Measurements from ENCODE around the gene NGB. TPM values are rescaled to one million over a fixed set of nuclear protein-coding genes. Genes with fewer than 3 reads are reported as not detected.
"Not testable (repeated sequence)": the region's sequence is repeated elsewhere in the genome, so short reads cannot be mapped to it uniquely, and the experiment has no call there.

NGB gene, protein sequence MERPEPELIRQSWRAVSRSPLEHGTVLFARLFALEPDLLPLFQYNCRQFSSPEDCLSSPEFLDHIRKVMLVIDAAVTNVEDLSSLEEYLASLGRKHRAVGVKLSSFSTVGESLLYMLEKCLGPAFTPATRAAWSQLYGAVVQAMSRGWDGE
- total RNA-seq, result not detected in 2 replicates

- DNase-seq (ENCODE audit: low read depth in 2 of 2), result no peak
Measured at GRCh38 chr14:77271113-77271710, at the start of gene NGB. TSS of gene NGB (minus strand) at chr14:77271206. CDS start at chr14:77270937, 269 bp downstream.

DNA sequence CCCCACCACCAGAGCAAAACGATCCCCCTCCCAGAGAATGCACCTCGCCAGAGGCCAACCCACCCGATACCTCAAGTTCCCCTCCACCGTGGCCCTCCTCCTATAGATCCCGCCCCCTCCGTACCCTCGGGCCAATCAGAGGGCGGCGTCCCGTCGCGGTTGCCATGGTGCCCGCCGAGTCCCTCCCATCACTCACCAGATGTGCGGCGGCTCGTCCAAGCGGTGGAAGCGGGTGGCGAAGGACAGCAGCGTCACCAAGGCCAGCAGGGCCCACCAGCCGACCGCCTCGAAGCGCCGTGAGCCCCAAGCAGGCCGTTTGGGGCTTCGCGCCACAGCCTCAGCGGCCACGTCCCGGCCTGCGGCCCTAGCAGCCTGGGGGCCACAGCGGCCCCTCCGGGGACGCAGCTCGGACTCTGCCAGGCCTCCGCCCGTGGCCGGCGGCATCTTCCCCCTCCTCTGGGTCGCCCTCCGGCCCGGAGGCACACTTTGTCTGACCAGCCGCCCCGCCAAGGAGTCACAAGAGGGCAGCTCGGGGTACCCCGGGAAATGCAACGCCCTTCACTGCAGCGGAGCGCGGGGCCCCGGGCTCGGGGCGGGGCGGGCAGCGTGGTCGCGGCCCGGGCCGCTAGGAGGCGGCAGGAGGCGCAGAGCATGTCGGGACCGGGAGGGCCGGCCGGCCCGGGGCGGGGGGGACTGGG, 49.4 kb upstream of the NGB start, which contains the start of gene POMT2:
POMT2 (minus strand) TSS at position 646 of the 698 bp plus-strand sequence; CDS start at position 444, 202 bp downstream.
- DNase-seq (ENCODE audit: low read depth in 2 of 2), result peak; percentile 91 to 93

DNA sequence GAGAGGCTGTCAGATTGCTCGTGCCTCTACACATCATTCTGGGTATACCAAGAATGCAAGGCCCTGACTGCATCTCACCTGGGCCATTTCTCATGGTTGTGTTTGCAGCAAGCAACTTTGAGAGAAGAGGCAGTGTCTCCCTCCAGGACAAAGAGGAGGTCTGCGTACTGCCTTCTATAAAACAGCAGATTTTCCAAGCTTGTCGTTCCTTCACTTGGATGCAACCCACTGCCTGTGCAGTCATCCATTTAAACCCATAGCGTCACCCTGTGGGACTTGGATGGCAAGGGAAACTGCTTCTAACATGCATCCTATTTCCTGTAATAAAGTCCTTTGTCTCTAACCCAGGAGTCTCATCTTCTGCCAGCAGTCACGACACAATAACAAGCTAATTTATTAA, 48.4 kb upstream of the NGB start:
- DNase-seq (ENCODE audit: low read depth in 2 of 2), result peak in 1 of 2 donors; percentile 23

GRCh38 chr14:77318756-77319155, 47.8 kb upstream of the NGB start:
- not testable (repeated sequence) for DNase-seq (ENCODE audit: low read depth in 2 of 2)

DNA sequence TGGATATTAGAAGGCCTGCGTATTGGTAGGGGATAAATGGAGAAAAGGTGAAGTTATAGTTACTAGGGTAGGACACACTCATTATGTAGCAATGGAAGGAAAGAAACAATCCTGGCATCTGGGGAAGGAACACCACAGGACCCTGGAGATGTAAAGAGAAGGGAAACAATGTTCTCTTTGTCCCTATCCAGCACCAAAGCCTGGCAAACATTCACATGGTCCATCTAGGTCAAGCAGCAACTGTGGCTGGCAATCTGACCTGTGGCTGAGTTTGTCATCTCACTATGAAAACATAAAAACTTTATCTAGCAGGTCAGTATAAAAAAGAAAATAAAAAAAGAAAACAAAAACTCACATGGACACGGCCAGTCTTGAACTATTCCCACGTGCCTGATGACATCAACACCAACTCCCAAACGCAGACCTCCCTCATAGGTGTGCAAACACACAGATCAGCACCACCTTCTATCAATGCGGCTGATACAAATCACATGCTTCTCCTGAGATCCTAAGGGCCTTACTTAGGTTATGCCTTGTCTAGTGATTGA, 47.1 kb upstream of the NGB start:
- DNase-seq (ENCODE audit: low read depth in 2 of 2), result no peak

GRCh38 chr14:77316872-77317301, 45.9 kb upstream of the NGB start:
- DNase-seq (ENCODE audit: low read depth in 2 of 2), result no peak

GRCh38 chr14:77316195-77316505, 45.1 kb upstream of the NGB start:
- no peak for DNase-seq (ENCODE audit: low read depth in 2 of 2)

GRCh38 chr14:77314539-77315457, 43.8 kb upstream of the NGB start:
- DNase-seq (ENCODE audit: low read depth in 2 of 2), result no peak

- peak in 1 of 2 donors; percentile 63 for DNase-seq (ENCODE audit: low read depth in 2 of 2)
Measured at GRCh38 chr14:77314043-77314442, 43.0 kb upstream of the NGB start.

DNA sequence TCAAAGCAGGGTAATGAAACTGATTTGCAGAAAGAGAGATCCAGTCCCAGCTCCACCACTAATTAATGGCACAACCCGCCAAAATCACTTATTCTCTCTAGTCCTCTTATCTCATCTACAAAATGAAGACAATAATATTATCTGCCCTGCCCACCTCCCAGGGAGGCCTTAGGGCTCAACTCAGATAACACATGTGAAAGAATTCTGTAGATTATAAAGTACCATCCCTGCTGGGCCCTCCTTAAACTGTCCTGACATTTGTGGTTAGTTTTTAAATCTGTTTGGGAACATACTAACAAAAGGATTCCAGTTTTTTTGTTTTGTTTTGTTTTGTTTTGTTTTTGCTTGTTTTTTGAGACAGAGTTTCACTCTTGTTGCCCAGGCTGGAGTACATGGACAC, 42.4 kb upstream of the NGB start:
- DNase-seq (ENCODE audit: low read depth in 2 of 2), result no peak

GRCh38 chr14:77311217-77311616, 40.2 kb upstream of the NGB start:
- DNase-seq (ENCODE audit: low read depth in 2 of 2), result no peak

DNA sequence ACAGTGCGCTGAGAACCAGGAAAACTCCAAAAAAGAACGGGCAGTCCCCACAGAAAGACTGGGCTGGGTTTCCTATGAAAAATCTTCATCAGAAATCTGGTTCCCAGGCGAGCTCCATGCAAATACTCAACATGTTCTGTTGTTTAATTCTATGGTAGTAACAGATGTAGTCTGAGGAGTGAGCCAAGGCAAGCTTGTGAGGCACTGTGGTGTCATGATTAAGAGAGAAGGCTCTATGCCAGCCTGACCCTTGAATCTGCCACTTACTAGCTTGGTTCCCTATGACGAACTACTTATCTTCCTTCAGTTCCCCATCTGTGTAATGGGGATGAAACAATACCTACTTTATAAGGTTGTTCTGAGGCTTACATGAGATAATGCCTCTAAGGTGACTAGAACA, 39.0 kb upstream of the NGB start:
- no peak for DNase-seq (ENCODE audit: low read depth in 2 of 2)

DNA sequence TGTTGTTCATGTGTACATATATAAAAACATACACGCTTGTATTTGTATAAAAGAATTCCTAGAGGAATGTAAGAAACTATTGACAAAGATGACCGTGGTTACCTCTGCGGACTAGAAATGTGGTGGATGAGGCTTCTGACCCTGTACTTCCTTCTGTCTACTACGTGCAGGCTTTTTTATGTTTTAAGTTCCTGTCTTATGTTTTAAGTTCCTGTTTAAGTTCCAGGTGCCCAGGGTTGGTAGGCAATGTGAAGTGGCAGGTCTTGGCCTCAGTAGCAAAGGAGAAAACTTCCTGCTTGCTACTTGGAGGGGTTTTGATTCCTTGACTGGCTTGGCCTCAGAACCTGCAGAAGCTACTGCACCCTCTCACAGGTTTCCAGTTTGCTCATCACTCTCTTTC, 38.1 kb upstream of the NGB start:
- peak in 1 of 2 donors; percentile 33 for DNase-seq (ENCODE audit: low read depth in 2 of 2)

- DNase-seq (ENCODE audit: low read depth in 2 of 2), result peak in 1 of 2 donors; percentile 55
Measured at GRCh38 chr14:77306851-77307496, 36.0 kb upstream of the NGB start.

DNA sequence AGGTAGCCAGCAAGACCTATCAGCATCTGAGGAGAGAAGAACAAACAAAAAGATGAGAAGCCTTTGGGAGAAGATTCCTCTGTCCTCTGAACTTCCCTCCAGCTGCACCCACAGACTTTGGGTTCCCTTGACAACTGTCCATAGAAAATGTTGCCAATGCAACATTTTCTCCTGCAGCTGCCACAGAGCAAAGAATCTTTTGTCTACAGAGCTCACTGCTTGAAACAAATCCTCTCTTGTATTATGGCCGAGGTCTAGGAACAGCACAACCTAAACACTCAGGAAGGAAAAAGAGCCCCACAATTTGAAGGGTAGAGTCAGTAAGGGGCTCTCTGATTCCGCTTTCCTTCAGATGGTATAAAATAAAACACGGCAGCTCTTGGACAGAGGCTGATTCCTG, 35.4 kb upstream of the NGB start:
- DNase-seq (ENCODE audit: low read depth in 2 of 2), result no peak

DNA sequence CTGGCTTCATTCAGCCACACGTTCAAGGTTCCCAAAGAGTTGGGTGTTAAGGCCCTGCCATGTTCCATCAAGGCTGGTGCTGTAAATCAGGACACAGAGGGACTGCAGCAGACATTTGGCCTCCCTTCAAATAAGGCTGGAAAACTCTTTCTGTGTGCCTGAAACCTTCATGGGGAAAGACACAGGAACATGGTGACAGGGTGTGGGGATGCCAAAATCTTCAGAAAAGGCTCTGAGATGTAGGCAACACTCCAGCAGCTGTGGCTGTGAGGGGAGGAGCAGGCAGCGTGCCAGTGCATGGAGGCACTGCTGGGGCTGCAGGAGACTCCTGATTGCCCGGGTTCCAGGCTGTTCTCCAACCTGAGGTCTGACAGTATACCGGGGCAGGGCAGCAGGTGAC, 34.7 kb upstream of the NGB start:
- no peak for DNase-seq (ENCODE audit: low read depth in 2 of 2)

DNA sequence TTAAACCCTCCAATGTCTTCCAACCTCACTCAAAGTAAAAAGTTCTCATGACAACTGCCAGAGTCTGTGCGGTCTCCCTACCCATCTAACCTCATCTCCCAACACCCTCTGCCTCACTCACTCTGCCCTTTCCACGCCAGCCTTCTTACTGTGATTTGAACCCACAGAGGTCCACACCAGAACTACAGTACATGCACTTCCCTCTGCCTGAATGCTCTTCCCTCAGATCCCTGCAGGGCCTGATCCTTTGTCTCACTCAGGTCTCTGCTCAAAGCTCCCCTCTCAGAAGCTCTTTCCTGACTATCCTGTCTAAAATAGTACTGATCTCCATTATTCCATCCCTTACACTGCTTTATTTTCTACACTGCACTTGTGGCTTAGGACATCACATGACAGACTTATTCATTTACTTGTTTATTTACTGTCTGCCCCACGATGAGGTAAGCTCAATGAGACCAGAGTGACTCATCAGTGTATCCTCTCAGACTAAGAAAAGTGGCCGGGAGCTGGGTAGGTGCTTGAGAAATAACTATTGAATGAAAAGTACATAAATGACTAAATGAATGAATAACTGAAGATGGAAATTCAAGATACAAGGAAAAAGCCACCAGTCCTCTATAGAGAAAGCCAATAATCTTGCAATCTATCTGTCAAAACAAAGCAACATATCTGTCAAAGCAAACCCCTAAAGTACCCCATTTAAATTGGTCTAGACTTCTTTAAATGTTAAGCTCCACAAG, 32.6 kb upstream of the NGB start:
- peak; percentile 70 to 96 for DNase-seq (ENCODE audit: low read depth in 2 of 2)

DNA sequence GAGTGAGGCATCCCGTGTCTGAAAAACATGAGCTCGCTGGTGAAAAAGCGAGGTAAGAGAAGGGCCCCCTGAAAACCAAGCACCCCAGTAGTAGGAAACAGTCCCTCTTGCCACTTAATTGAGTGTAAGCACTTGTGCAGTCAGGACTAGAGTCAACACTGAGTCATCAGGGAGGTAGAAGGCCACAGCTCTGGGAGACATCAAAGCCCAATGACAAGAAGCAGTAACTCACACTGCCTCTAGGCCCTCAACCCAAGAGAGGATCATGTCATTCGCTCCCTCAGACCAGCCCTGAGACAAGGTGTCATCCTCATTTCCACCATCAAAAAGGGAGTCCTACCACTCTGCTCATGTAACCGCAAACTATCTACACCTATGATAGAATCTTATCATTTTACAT, 31.9 kb upstream of the NGB start:
- peak in 1 of 2 donors; percentile 76 for DNase-seq (ENCODE audit: low read depth in 2 of 2)

- DNase-seq (ENCODE audit: low read depth in 2 of 2), result peak; percentile 87 to 89
Measured at GRCh38 chr14:77301103-77301502, 30.1 kb upstream of the NGB start.

DNA sequence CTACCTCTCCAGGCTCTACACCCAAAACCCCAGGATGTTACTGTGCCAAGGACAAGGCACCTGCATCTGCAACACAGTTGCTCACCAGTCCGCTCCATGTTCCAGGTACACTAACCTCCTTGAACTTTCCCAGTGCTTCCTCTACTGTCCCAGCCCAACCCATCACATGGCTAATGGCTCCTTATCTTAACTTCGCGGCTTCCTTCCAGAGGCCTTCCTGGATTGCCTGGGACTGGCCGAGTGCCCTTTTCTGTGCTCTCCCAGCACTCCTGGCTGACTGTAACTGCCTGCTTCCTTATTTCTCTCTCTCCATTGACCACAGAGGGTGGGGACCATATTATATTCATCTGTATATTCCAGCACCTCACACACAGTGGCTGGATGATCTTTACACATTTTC, 28.8 kb upstream of the NGB start:
- DNase-seq (ENCODE audit: low read depth in 2 of 2), result no peak

Data from lung microvascular endothelial cell (primary cell).